Measurements from ENCODE around the gene ACTRT2.

Gene ACTRT2

GRCh38 chr1:2999138-2999537 is 22.1 kb upstream of the ACTRT2 start:
- no peak overlapping the region for H3K4me3 ChIP-seq (ENCODE audit: low read length)
- no peaks in the 10 kb centered on the region for H3K27me3 ChIP-seq (ENCODE audit: insufficient read depth, low read length)
- 89% methylated on average over 2 of the region's 2 CpGs for WGBS
- H3K36me3 ChIP-seq (ENCODE audit: insufficient read depth, low read length): no peaks in the 10 kb centered on the region
- peaks cover 87% of the 10 kb centered on the region for H3K9me3 ChIP-seq (ENCODE audit: insufficient read depth, low read depth, low read length)
- no peak overlapping the region for H3K9ac ChIP-seq (ENCODE audit: low read depth, low read length)
- H3K4me1 ChIP-seq (ENCODE audit: insufficient read depth, low read length): no peaks in the 10 kb centered on the region
- no peak overlapping the region for H3K27ac ChIP-seq (ENCODE audit: low read depth, low read length)

GRCh38 chr1:2999571-2999970 is 21.7 kb upstream of the ACTRT2 start:
- H3K27me3 ChIP-seq (ENCODE audit: insufficient read depth, low read length): no peaks in the 10 kb centered on the region
- H3K27ac ChIP-seq (ENCODE audit: low read depth, low read length): no peak overlapping the region
- no peaks in the 10 kb centered on the region for H3K4me1 ChIP-seq (ENCODE audit: insufficient read depth, low read length)
- 80% methylated on average over 6 of the region's 6 CpGs for WGBS
- no peak overlapping the region for H3K9ac ChIP-seq (ENCODE audit: low read depth, low read length)
- H3K4me3 ChIP-seq (ENCODE audit: low read length): no peak overlapping the region
- H3K36me3 ChIP-seq (ENCODE audit: insufficient read depth, low read length): no peaks in the 10 kb centered on the region
- H3K9me3 ChIP-seq (ENCODE audit: insufficient read depth, low read depth, low read length): peaks cover 86% of the 10 kb centered on the region

DNA sequence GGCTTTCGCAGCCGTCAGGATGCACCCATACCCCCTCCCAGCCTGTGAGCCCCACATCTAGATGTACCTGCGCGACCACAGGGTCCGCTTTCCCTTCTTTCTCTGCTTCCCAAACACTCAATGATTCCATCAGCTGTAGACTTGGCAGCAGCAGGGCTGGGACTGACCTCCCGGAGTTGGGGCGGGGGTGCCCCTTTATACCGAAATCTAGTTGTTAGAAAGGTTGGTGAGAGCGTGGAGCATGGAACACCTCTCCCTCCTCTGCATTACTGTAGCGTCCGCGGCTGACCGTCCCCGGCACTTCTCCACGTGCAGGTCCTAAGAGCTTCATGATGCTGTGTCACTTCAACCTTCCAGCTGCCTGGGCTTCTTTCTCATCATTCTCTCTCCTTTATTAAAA is 21.1 kb upstream of the ACTRT2 start:
- no peaks in the 10 kb centered on the region for H3K27me3 ChIP-seq (ENCODE audit: insufficient read depth, low read length)

DNA sequence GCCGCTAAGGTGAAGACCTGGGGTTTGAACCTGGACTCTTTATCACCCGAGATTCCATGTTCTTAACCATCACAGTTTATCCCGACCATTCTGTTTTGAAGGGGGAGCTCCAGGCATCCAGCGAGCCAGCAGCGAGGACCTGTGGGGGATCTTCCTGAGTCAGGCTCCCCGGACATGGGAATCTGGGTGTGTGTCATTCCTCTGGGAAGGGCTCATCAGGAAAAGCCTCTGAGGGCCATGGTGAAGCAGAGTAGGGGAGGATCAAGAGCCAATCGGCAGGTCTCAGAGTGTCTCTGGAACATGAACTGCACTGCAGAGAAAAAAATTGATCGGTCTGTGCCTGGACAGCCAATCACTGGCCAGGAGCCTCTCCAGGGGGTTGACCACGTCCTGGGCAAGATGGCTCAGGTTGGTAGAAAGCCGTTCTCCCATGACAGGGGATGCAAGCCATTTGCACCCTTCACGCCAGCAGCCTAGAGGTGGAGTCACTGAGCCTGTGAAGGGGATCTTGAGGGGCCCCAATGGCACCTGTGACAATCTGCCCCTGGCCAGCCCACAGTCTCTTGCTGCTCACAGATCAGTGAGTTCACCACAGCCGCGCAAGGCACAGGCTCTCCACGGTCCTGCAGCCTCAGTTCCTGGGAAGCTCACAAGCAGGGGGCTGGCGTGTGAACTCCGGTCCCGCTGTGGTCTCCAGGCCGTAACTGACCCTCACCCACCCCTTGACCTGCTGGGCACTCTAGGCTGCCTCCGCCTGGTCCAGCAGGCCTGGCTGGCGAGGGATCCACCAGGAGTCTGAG is 20.4 kb upstream of the ACTRT2 start:
- H3K9ac ChIP-seq (ENCODE audit: low read depth, low read length): no peak overlapping the region
- H3K4me1 ChIP-seq (ENCODE audit: insufficient read depth, low read length): no peaks in the 10 kb centered on the region
- no peaks in the 10 kb centered on the region for H3K27me3 ChIP-seq (ENCODE audit: insufficient read depth, low read length)
- WGBS: 85% methylated on average over 20 of the region's 20 CpGs
- no peaks in the 10 kb centered on the region for H3K36me3 ChIP-seq (ENCODE audit: insufficient read depth, low read length)
- no peak overlapping the region for H3K27ac ChIP-seq (ENCODE audit: low read depth, low read length)
- H3K9me3 ChIP-seq (ENCODE audit: insufficient read depth, low read depth, low read length): peaks cover 87% of the 10 kb centered on the region
- H3K4me3 ChIP-seq (ENCODE audit: low read length): no peak overlapping the region

More for the DNA sequence above, 21.1 kb upstream of the ACTRT2 start:
- Histone ChIP-seq H3K9me3 (ENCODE audit: insufficient read depth, low read depth, low read length) (peaks cover 87% of the 10 kb centered on the region), H3K36me3 (ENCODE audit: insufficient read depth, low read length) (no peaks in the 10 kb centered on the region), H3K9ac (ENCODE audit: low read depth, low read length) (no peak overlapping the region), H3K27ac (ENCODE audit: low read depth, low read length) (no peak overlapping the region), H3K4me3 (ENCODE audit: low read length) (no peak overlapping the region), H3K4me1 (ENCODE audit: insufficient read depth, low read length) (no peaks in the 10 kb centered on the region)
- WGBS: 89% methylated on average over 14 of the region's 15 CpGs

GRCh38 chr1:3001471-3002348 is 19.6 kb upstream of the ACTRT2 start:
- 93% methylated on average over 47 of the region's 47 CpGs for WGBS
- Histone ChIP-seq H3K27me3 (ENCODE audit: insufficient read depth, low read length) (no peaks in the 10 kb centered on the region), H3K27ac (ENCODE audit: low read depth, low read length) (no peak overlapping the region)

GRCh38 chr1:3002349-3003038 is 18.8 kb upstream of the ACTRT2 start:
- Histone ChIP-seq H3K4me3 (ENCODE audit: low read length) (no peak overlapping the region), H3K9me3 (ENCODE audit: insufficient read depth, low read depth, low read length) (peaks cover 87% of the 10 kb centered on the region), H3K9ac (ENCODE audit: low read depth, low read length) (no peak overlapping the region), H3K27ac (ENCODE audit: low read depth, low read length) (no peak overlapping the region), H3K27me3 (ENCODE audit: insufficient read depth, low read length) (no peaks in the 10 kb centered on the region), H3K4me1 (ENCODE audit: insufficient read depth, low read length) (no peaks in the 10 kb centered on the region), H3K36me3 (ENCODE audit: insufficient read depth, low read length) (no peaks in the 10 kb centered on the region)
- 91% methylated on average over 23 of the region's 23 CpGs for WGBS

More at GRCh38 chr1:3001471-3002348, 19.6 kb upstream of the ACTRT2 start:
- Histone ChIP-seq H3K4me1 (ENCODE audit: insufficient read depth, low read length) (no peaks in the 10 kb centered on the region), H3K4me3 (ENCODE audit: low read length) (no peak overlapping the region), H3K9ac (ENCODE audit: low read depth, low read length) (no peak overlapping the region), H3K36me3 (ENCODE audit: insufficient read depth, low read length) (no peaks in the 10 kb centered on the region), H3K9me3 (ENCODE audit: insufficient read depth, low read depth, low read length) (peaks cover 87% of the 10 kb centered on the region)

- Histone ChIP-seq H3K27me3 (ENCODE audit: insufficient read depth, low read length) (no peaks in the 10 kb centered on the region), H3K4me3 (ENCODE audit: low read length) (no peak overlapping the region), H3K9ac (ENCODE audit: low read depth, low read length) (no peak overlapping the region), H3K27ac (ENCODE audit: low read depth, low read length) (no peak overlapping the region), H3K4me1 (ENCODE audit: insufficient read depth, low read length) (no peaks in the 10 kb centered on the region), H3K9me3 (ENCODE audit: insufficient read depth, low read depth, low read length) (peaks cover 88% of the 10 kb centered on the region), H3K36me3 (ENCODE audit: insufficient read depth, low read length) (no peaks in the 10 kb centered on the region)
- 86% methylated on average over 32 of the region's 32 CpGs for WGBS
These were observed 18.0 kb upstream of the ACTRT2 start for GRCh38 chr1:3003039-3003940.

- peaks cover 87% of the 10 kb centered on the region for H3K9me3 ChIP-seq (ENCODE audit: insufficient read depth, low read depth, low read length)
- H3K27ac ChIP-seq (ENCODE audit: low read depth, low read length): no peak overlapping the region
- WGBS: 80% methylated on average over 10 of the region's 10 CpGs
- H3K9ac ChIP-seq (ENCODE audit: low read depth, low read length): no peak overlapping the region
- no peaks in the 10 kb centered on the region for H3K4me1 ChIP-seq (ENCODE audit: insufficient read depth, low read length)
- no peaks in the 10 kb centered on the region for H3K27me3 ChIP-seq (ENCODE audit: insufficient read depth, low read length)
- no peak overlapping the region for H3K4me3 ChIP-seq (ENCODE audit: low read length)
- no peaks in the 10 kb centered on the region for H3K36me3 ChIP-seq (ENCODE audit: insufficient read depth, low read length)
These were observed 17.4 kb upstream of the ACTRT2 start for GRCh38 chr1:3003941-3004270.

GRCh38 chr1:3004285-3005205 is 16.7 kb upstream of the ACTRT2 start:
- WGBS: 80% methylated on average over 20 of the region's 20 CpGs
- no peak overlapping the region for H3K4me3 ChIP-seq (ENCODE audit: low read length)
- H3K36me3 ChIP-seq (ENCODE audit: insufficient read depth, low read length): no peaks in the 10 kb centered on the region
- no peaks in the 10 kb centered on the region for H3K4me1 ChIP-seq (ENCODE audit: insufficient read depth, low read length)
- peaks cover 89% of the 10 kb centered on the region for H3K9me3 ChIP-seq (ENCODE audit: insufficient read depth, low read depth, low read length)
- no peak overlapping the region for H3K9ac ChIP-seq (ENCODE audit: low read depth, low read length)
- H3K27me3 ChIP-seq (ENCODE audit: insufficient read depth, low read length): no peaks in the 10 kb centered on the region
- H3K27ac ChIP-seq (ENCODE audit: low read depth, low read length): no peak overlapping the region

- no peaks in the 10 kb centered on the region for H3K4me1 ChIP-seq (ENCODE audit: insufficient read depth, low read length)
- 58% methylated on average over 8 of the region's 8 CpGs for WGBS
- H3K36me3 ChIP-seq (ENCODE audit: insufficient read depth, low read length): no peaks in the 10 kb centered on the region
- H3K27ac ChIP-seq (ENCODE audit: low read depth, low read length): no peak overlapping the region
- H3K27me3 ChIP-seq (ENCODE audit: insufficient read depth, low read length): no peaks in the 10 kb centered on the region
- H3K9me3 ChIP-seq (ENCODE audit: insufficient read depth, low read depth, low read length): peaks cover 80% of the 10 kb centered on the region
- H3K9ac ChIP-seq (ENCODE audit: low read depth, low read length): no peak overlapping the region
- H3K4me3 ChIP-seq (ENCODE audit: low read length): no peak overlapping the region
These were observed 15.5 kb upstream of the ACTRT2 start for GRCh38 chr1:3005771-3006170.

All from HUES64 (cell line).